Ascending aorta (tissue), 2 donors: Measurements from ENCODE around the gene IGSF9. TPM values are rescaled to one million over a fixed set of nuclear protein-coding genes. Genes with fewer than 3 reads are reported as not detected.
A peak's percentile ranks its signal among the peaks of the same experiment; 100 is the strongest.
"Not testable (repeated sequence)": the region's sequence is repeated elsewhere in the genome, so short reads cannot be mapped to it uniquely, and the experiment has no call there.

Source experiments
- DNase-seq, 2 donors: peaks; one replicate each; pipeline ENCODE4 v3.0.0-alpha.2; 2019; ENCODE audit warnings: low spot score in 2 of 2
- H3K27ac ChIP-seq, 2 donors: fragments of 200-600 bp; sonication (generic); one replicate each; pipeline ENCODE4 v1.5.1; 2016 to 2017; ENCODE audit warnings: mild to moderate bottlenecking in 1 of 2
- H3K27me3 ChIP-seq: fragments of 200-600 bp; sonication (generic); one replicate; pipeline ENCODE4 v1.5.1; 2017
- H3K36me3 ChIP-seq, 2 donors: fragments of 200-600 bp; sonication (generic); one replicate each; pipeline ENCODE4 v1.5.1; 2016
- H3K4me1 ChIP-seq, 2 donors: fragments of 200-600 bp; sonication (generic); one replicate each; pipeline ENCODE4 v1.5.1; 2016 to 2017; ENCODE audit warnings: mild to moderate bottlenecking in 1 of 2
- H3K4me3 ChIP-seq, 2 donors: fragments of 200-600 bp; sonication (generic); one replicate each; pipeline ENCODE4 v1.5.1; 2016 to 2017; ENCODE audit warnings: mild to moderate bottlenecking in 1 of 2
- H3K9me3 ChIP-seq, 2 donors: fragments of 200-600 bp; sonication (generic); one replicate each; pipeline ENCODE4 v1.5.1; 2016
- intact Hi-C: fragments of 100-400 bp; cut with DNase I; formaldehyde crosslinking; loops from one replicate; pipeline ENCODE4 v1.15.1; 2023
- total RNA-seq: library from RNA; depleted of rRNA; stranded (reverse); fragments of >200 nt; gene quantifications from one replicate; pipeline ENCODE4 v1.1.0, GENCODE V29; 2016
- TF ChIP-seq, protein P1 (sequence below), 3 experiments: fragments of 200-600 bp in 2 of 3; fragments of 450-650 bp in 1 of 3; sonication (generic) in 2 of 3; IDR thresholded peaks; one replicate each; pipeline ENCODE4 v1.5.1; 2016 to 2019; ENCODE audit warnings: antibody characterized with exemption in 3 of 3, mild to moderate bottlenecking in 1 of 3, moderate library complexity in 1 of 3

Gene IGSF9
- total RNA-seq, 1 donor from 2014 or later, result 0.11 TPM

DNA sequence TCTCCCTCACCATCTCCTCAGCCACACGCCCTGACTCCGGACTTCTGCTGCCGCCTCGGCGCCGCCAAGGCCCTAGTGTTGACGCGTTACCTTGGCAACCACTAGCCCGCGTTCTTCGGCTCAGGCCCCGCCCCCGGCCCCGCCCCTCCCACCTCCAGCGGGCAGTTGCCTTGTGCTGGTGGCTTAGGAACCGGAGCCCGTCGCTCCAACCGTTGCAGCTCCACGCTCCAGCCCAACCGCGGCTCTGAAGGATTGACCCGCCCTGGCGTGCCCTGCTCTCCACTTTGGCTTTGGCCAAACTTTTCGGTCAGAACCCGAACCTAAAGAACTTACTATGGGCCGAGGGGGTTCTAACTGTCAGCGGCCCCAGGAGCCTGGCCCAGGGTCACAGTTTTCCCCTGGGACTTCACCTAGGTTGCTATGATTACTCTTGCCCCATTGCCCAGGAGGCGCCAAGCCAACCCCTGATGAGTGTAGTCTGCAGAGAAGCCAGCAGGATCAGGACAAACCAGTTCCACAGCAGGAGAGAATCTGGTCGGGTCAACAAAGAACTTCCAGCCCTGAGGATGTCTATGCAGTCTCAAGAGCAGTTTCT is 45.2 kb downstream of the IGSF9 start, which contains the start of gene CFAP45:
CFAP45 (minus strand) TSS at position 80 of the 595 bp plus-strand sequence; CDS start at position 13, 67 bp downstream.
- Histone ChIP-seq H3K9me3 (no peaks in the 10 kb centered on the region), H3K4me3 (peak within 1 kb of the TSS in 1 of 2 donors; percentile 17), H3K27ac (peak within 1 kb of the TSS; percentile 51 to 66), H3K27me3 (no peaks in the 10 kb centered on the region), H3K4me1 (peaks cover 3 to 10% of the 10 kb centered on the region in 2 donors), H3K36me3 (no peaks in the 10 kb centered on the region)
- DNase-seq, result peak; percentile 71 to 91
- intact Hi-C loops, result loop anchor here (1.0 to 2.0 kb wide), 2 partner anchors 25 to 119 kb away; partner anchors contain the start of genes DUSP23 and TAGLN2
- TF ChIP-seq, protein P1, sequence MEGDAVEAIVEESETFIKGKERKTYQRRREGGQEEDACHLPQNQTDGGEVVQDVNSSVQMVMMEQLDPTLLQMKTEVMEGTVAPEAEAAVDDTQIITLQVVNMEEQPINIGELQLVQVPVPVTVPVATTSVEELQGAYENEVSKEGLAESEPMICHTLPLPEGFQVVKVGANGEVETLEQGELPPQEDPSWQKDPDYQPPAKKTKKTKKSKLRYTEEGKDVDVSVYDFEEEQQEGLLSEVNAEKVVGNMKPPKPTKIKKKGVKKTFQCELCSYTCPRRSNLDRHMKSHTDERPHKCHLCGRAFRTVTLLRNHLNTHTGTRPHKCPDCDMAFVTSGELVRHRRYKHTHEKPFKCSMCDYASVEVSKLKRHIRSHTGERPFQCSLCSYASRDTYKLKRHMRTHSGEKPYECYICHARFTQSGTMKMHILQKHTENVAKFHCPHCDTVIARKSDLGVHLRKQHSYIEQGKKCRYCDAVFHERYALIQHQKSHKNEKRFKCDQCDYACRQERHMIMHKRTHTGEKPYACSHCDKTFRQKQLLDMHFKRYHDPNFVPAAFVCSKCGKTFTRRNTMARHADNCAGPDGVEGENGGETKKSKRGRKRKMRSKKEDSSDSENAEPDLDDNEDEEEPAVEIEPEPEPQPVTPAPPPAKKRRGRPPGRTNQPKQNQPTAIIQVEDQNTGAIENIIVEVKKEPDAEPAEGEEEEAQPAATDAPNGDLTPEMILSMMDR (IDR thresholded peaks at IDR 0.05), result no peak

DNA sequence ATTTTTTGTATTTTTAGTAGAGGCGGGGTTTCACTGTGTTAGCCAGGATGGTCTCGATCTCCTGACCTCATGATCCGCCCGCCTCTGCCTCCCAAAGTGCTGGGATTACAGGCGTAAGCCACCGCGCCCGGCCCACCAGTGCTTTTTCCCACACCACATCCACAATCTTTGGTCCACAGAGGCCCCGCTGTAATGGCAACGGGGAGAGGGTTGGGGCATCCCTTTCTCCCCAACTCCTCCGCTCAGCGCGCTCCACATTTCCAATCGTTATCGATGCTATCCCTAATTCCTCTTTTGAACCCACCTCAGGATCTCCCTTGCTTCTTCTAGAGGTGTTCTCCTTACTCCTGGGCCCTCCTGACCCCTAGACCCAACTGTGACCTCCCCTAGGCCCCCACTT is 45.8 kb downstream of the IGSF9 start:
- H3K27ac ChIP-seq, result peak overlapping the region; percentile 51 to 66
- H3K4me3 ChIP-seq, result peak overlapping the region in 1 of 2 donors; percentile 17
- not testable (repeated sequence) for H3K27me3 ChIP-seq, H3K4me1 ChIP-seq, H3K36me3 ChIP-seq, H3K9me3 ChIP-seq, DNase-seq
- intact Hi-C loops, result loop anchor here (1.0 to 10.0 kb wide), 3 partner anchors 26 to 735 kb away; partner anchors contain the start of genes DUSP23 and TAGLN2

DNA sequence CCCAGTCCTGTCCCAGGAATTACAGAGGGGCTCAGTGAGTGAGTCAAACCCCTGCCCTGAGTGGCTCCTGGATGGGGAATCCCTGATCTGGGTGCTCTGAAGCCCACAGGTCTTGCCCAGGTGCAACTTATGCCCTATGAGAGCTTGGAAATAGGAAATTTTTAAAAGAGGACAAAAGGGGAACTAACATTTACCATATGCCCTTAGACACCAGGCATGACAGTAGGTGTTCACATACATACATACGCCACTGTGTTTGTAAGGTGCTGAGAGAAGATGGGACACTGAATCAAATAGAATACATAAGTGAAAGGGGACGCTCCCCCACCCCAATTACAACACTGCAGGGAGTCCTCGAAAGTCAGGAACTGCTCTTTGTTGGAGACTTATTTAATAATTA is 46.9 kb downstream of the IGSF9 start:
- intact Hi-C loops, result loop anchor here (10.0 kb wide), 1 partner anchor 734 kb away; no protein-coding TSS in a partner anchor
- Histone ChIP-seq H3K4me3 (no peak overlapping the region), H3K36me3 (no peaks in the 10 kb centered on the region), H3K27me3 (no peaks in the 10 kb centered on the region), H3K9me3 (no peaks in the 10 kb centered on the region), H3K4me1 (peaks cover 3 to 10% of the 10 kb centered on the region in 2 donors), H3K27ac (no peak overlapping the region)
- TF ChIP-seq, protein P1 (IDR thresholded peaks at IDR 0.05), result no peak
- no peak for DNase-seq

DNA sequence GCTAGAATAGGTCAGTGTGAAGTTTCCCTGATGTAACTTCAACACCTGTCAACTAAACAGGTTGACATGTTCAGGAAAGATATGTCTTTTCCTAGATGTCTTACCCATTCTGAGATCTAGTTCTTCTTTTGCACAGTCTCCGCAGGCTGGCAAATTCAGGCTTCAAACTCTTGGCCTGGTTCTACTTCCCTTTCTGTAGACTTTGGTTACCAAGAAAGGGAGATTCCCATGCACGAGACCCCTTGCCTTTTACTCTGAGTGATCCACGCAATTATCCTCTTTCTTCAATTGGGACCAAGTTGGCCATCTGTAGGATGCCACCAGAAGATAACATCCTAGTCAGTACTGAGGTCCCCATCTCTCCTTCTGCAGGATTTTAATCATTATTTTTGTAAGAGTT is 47.5 kb downstream of the IGSF9 start:
- no peak for DNase-seq
- Histone ChIP-seq H3K4me3 (no peak overlapping the region), H3K36me3 (no peaks in the 10 kb centered on the region), H3K27me3 (no peaks in the 10 kb centered on the region), H3K4me1 (peaks cover 3 to 10% of the 10 kb centered on the region in 2 donors), H3K9me3 (no peaks in the 10 kb centered on the region), H3K27ac (no peak overlapping the region)
- intact Hi-C loops, result loop anchor here (10.0 kb wide), 1 partner anchor 733 kb away; no protein-coding TSS in a partner anchor
- TF ChIP-seq, protein P1 (IDR thresholded peaks at IDR 0.05), result no peak

DNA sequence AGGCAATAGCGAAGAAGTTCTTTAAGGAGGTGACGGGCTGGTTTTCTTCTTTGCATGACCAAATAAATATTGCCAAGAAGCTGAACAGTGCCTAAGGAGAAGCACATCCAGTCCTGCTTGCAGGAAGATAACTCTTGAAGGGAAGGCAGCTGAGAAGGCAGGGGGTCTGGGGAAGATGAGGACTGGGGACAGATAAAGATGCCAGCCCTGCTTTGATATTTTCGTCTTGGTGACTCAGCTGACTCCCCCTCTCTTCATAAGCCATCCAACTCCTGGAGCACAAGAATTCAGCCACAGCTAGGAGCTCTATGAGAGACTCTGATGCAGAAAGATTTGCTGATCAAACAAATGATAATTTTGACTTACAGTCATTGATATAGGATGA is 48.9 kb downstream of the IGSF9 start:
- no peaks in the 10 kb centered on the region for H3K27me3 ChIP-seq
- intact Hi-C loops, result loop anchor here (10.0 kb wide), 1 partner anchor 732 kb away; no protein-coding TSS in a partner anchor
- no peak overlapping the region for H3K27ac ChIP-seq
- no peak for DNase-seq
- H3K9me3 ChIP-seq, result no peaks in the 10 kb centered on the region
- peaks cover 3 to 10% of the 10 kb centered on the region in 2 donors for H3K4me1 ChIP-seq
- no peak overlapping the region for H3K4me3 ChIP-seq
- TF ChIP-seq, protein P1 (IDR thresholded peaks at IDR 0.05), result no peak
- no peaks in the 10 kb centered on the region for H3K36me3 ChIP-seq

DNA sequence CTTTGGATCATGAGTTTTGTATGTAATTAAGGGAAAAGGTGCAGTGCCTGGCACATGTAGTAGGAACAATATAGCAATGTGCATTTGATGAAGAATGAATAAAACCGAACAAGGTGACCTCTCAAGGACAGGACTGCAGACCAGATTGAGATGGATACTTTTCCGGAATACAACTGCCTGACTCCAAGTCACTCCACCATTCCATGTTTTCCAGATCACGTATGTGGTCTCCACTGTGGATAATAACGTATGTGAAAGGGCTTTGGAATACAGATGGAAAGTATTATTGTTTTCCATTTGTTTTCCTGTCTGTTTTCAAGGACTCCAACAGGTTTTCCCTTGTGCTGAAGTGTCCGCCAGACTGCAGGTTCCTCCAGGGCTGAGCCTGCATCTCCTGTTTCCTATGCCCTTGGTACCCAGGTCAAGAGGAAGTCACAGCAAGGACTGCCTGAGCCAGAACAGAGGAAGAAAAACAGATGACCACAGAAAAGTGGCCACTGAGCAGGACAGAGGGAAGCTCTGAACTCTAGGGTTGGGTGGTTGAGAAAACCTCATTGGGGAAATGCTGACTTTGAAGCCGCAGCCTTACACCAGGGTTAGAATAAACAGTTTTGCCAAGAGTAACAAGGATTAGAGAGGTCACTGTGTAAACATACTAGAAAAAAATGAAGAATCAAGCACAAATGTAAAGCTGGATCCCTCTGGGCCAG is 49.4 kb downstream of the IGSF9 start:
- Histone ChIP-seq H3K4me1 (peaks cover 3 to 10% of the 10 kb centered on the region in 2 donors), H3K36me3 (no peaks in the 10 kb centered on the region), H3K9me3 (no peaks in the 10 kb centered on the region), H3K4me3 (no peak overlapping the region), H3K27ac (no peak overlapping the region), H3K27me3 (no peaks in the 10 kb centered on the region)
- intact Hi-C loops, result loop anchor here (10.0 kb wide), 1 partner anchor 731 kb away; no protein-coding TSS in a partner anchor
- TF ChIP-seq, protein P1 (IDR thresholded peaks at IDR 0.05), result no peak
- DNase-seq, result no peak
